ENCODE results near the gene PLEKHA8. TPM values are rescaled to one million over a fixed set of nuclear protein-coding genes. Genes with fewer than 3 reads are reported as not detected.

Gene PLEKHA8
- total RNA-seq, 4 donors from 2014 or later = 2.3 to 3.2 (median 2.6) TPM

GRCh38 chr7:30018451-30018850 is 9.8 kb upstream of the PLEKHA8 start:
- TF ChIP-seq POLR2A (IDR thresholded peaks at IDR 0.05) (no peak), CTCF (IDR thresholded peaks at IDR 0.05 in 4 of 5, conservative IDR thresholded peaks at IDR 0.05 in 1 of 5) (no peak)
- Histone ChIP-seq H3K9me3 (no peaks in the 10 kb centered on the region), H3K27ac (no peak overlapping the region), H3K4me3 (no peak overlapping the region), H3K27me3 (no peaks in the 10 kb centered on the region), H3K36me3 (peaks cover 0 to 13% of the 10 kb centered on the region in 2 donors), H3K4me1 (no peaks in the 10 kb centered on the region)
- intact Hi-C loops (cut with DNase I; ENCODE audit: low total_unique reads) (no loop called here), in situ Hi-C loops (cut with MboI; ENCODE audit: low sequenced_read_pairs in 4 of 4) (no loop called here)
- no peak for DNase-seq
- no peak for ATAC-seq

- no peak overlapping the region for H3K27ac ChIP-seq
- no peaks in the 10 kb centered on the region for H3K27me3 ChIP-seq
- ATAC-seq = no peak
- peaks cover 0 to 5% of the 10 kb centered on the region in 2 donors for H3K36me3 ChIP-seq
- no peak overlapping the region for H3K4me3 ChIP-seq
- no peaks in the 10 kb centered on the region for H3K4me1 ChIP-seq
- in situ Hi-C loops (cut with MboI; ENCODE audit: low sequenced_read_pairs in 4 of 4) = no loop called here
- DNase-seq = no peak
- no peaks in the 10 kb centered on the region for H3K9me3 ChIP-seq
- intact Hi-C loops (cut with DNase I; ENCODE audit: low total_unique reads) = no loop called here
- no peak for TF ChIP-seq POLR2A (IDR thresholded peaks at IDR 0.05)
- no peak for TF ChIP-seq CTCF (IDR thresholded peaks at IDR 0.05 in 4 of 5, conservative IDR thresholded peaks at IDR 0.05 in 1 of 5)
Observed at GRCh38 chr7:30019387-30019786, 8.8 kb upstream of the PLEKHA8 start.

GRCh38 chr7:30019960-30020359 is 8.3 kb upstream of the PLEKHA8 start:
- TF ChIP-seq CTCF (IDR thresholded peaks at IDR 0.05 in 4 of 5, conservative IDR thresholded peaks at IDR 0.05 in 1 of 5) = no peak
- no peak for TF ChIP-seq POLR2A (IDR thresholded peaks at IDR 0.05)
- Histone ChIP-seq H3K4me3 (no peak overlapping the region), H3K36me3 (no peaks in the 10 kb centered on the region), H3K27me3 (no peaks in the 10 kb centered on the region), H3K9me3 (no peaks in the 10 kb centered on the region), H3K27ac (no peak overlapping the region), H3K4me1 (peaks cover under 1 to 4% of the 10 kb centered on the region in 2 donors)
- intact Hi-C loops (cut with DNase I; ENCODE audit: low total_unique reads) (loop anchor here (10.0 kb wide), 1 partner anchor 335 kb away; no protein-coding TSS in a partner anchor), in situ Hi-C loops (cut with MboI; ENCODE audit: low sequenced_read_pairs in 4 of 4) (no loop called here)
- no peak for ATAC-seq
- DNase-seq = no peak

- TF ChIP-seq CTCF (IDR thresholded peaks at IDR 0.05 in 4 of 5, conservative IDR thresholded peaks at IDR 0.05 in 1 of 5) (no peak), POLR2A (IDR thresholded peaks at IDR 0.05) (no peak)
- no peaks in the 10 kb centered on the region for H3K36me3 ChIP-seq
- intact Hi-C loops (cut with DNase I; ENCODE audit: low total_unique reads) (loop anchor here (10.0 kb wide), 1 partner anchor 336 kb away; no protein-coding TSS in a partner anchor), in situ Hi-C loops (cut with MboI; ENCODE audit: low sequenced_read_pairs in 4 of 4) (no loop called here)
- no peak for ATAC-seq
- no peak for DNase-seq
- peaks cover 6 to 10% of the 10 kb centered on the region in 2 donors for H3K4me1 ChIP-seq
- no peaks in the 10 kb centered on the region for H3K9me3 ChIP-seq
- H3K27ac ChIP-seq = no peak overlapping the region
- no peaks in the 10 kb centered on the region for H3K27me3 ChIP-seq
- no peak overlapping the region for H3K4me3 ChIP-seq
Observed at GRCh38 chr7:30020535-30020934, 7.7 kb upstream of the PLEKHA8 start.

GRCh38 chr7:30022991-30023390 is 5.2 kb upstream of the PLEKHA8 start:
- H3K36me3 ChIP-seq = no peaks in the 10 kb centered on the region
- intact Hi-C loops (cut with DNase I; ENCODE audit: low total_unique reads) (loop anchor here (10.0 kb wide), 1 partner anchor 338 kb away; no protein-coding TSS in a partner anchor), in situ Hi-C loops (cut with MboI; ENCODE audit: low sequenced_read_pairs in 4 of 4) (no loop called here)
- no peak overlapping the region for H3K4me3 ChIP-seq
- DNase-seq (no peak), ATAC-seq (no peak)
- H3K27ac ChIP-seq = no peak overlapping the region
- TF ChIP-seq POLR2A (IDR thresholded peaks at IDR 0.05) = no peak
- TF ChIP-seq CTCF (IDR thresholded peaks at IDR 0.05 in 4 of 5, conservative IDR thresholded peaks at IDR 0.05 in 1 of 5) = no peak
- H3K4me1 ChIP-seq = peaks cover 19 to 21% of the 10 kb centered on the region in 2 donors
- H3K9me3 ChIP-seq = no peaks in the 10 kb centered on the region
- H3K27me3 ChIP-seq = no peaks in the 10 kb centered on the region
